Camera-type eye (tissue), 1 donor: ENCODE results near the gene ONECUT3. TPM values are rescaled to one million over a fixed set of nuclear protein-coding genes. Genes with fewer than 3 reads are reported as not detected.

Experiments
- total RNA-seq: library from RNA; depleted of rRNA; stranded (reverse); fragments of >200 nt; gene quantifications from one replicate; pipeline ENCODE4 v1.2.3, GENCODE V29; 2014

Gene ONECUT3
- total RNA-seq, result 0.55 TPM

GRCh38 chr19:1752757-1753728 lies at the start of gene ONECUT3:
TSS of gene ONECUT3 (plus strand) at chr19:1753506. CDS start at chr19:1753663, 157 bp downstream.

DNA sequence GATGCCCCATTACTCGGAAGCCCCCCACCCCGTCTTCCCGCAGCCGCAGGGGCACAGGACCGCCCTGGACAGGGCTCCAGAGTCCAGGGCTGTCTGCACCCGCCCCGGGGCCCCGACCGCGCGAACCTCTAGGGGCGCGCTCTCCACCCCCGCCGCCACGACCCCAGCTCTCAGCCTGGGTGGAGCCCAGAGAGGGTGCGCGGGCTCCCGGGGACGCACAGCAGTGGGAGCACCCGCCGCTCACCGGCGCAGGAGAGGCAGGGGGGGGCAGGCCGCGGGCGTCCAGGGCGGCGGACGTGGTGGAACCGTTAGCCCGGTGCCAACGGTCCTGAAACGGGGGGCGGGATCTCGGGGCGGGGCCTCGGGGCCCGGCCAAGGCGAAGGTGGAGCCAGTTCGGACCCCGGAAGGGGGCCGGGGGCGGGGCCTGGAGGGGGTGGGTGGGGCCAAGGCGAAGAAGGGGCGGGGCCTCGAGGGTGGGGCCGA lies 58.7 kb downstream of the ONECUT3 start, which contains the start of gene ATP8B3:
TSS of gene ATP8B3 (minus strand) at position 335 of the 484 bp plus-strand sequence. CDS start 540 bp downstream, outside the sequence.

Other genes with a start within 250 kb of the ONECUT3 start
- gene ADAMTSL5, start 240.5 kb upstream of the ONECUT3 start, total RNA-seq, result 5.2 TPM
- gene PLK5, start 229.4 kb upstream of the ONECUT3 start, total RNA-seq, result 0.16 TPM
- 31.4 TPM for gene MEX3D, start 185.2 kb upstream of the ONECUT3 start, total RNA-seq
- gene MBD3, start 160.6 kb upstream of the ONECUT3 start, total RNA-seq, result 82.3 TPM
- gene UQCR11, start 148.0 kb upstream of the ONECUT3 start, total RNA-seq, result 21.9 TPM
- gene TCF3, start 100.9 kb upstream of the ONECUT3 start, total RNA-seq, result 88.8 TPM
- gene ATP8B3, start 58.8 kb downstream of the ONECUT3 start, total RNA-seq, result 2.1 TPM
- 13.9 TPM for gene REXO1, start 95.0 kb downstream of the ONECUT3 start, total RNA-seq
- 8.4 TPM for gene KLF16, start 110.1 kb downstream of the ONECUT3 start, total RNA-seq
- gene ABHD17A, start 132.0 kb downstream of the ONECUT3 start, total RNA-seq, result 47.7 TPM
- gene ADAT3, start 151.9 kb downstream of the ONECUT3 start, total RNA-seq, result 2.4 TPM
- gene SCAMP4, start 151.9 kb downstream of the ONECUT3 start, total RNA-seq, result 44.6 TPM
- gene CSNK1G2, start 187.7 kb downstream of the ONECUT3 start, total RNA-seq, result 64.4 TPM